GM12864 (cell line): ENCODE results near the gene HIF3A.

Experiments
- DNase-seq: peaks from one replicate; pipeline ENCODE4 v3.0.0-alpha.2; 2011; ENCODE audit warnings: low read depth
- H3K4me3 ChIP-seq: 2 replicates; pipeline ENCODE4 v1.5.1; 2011; ENCODE audit warnings: mild to moderate bottlenecking, low read depth, low read length, control low read depth
- CTCF ChIP-seq: IDR thresholded peaks from 2 replicates; pipeline ENCODE4 v1.5.1; 2011; ENCODE audit warnings: low read depth, mild to moderate bottlenecking, moderate library complexity, low read length, control low read depth, inconsistent platforms; ENCODE audit errors: missing control alignments

HIF3A gene

DNA sequence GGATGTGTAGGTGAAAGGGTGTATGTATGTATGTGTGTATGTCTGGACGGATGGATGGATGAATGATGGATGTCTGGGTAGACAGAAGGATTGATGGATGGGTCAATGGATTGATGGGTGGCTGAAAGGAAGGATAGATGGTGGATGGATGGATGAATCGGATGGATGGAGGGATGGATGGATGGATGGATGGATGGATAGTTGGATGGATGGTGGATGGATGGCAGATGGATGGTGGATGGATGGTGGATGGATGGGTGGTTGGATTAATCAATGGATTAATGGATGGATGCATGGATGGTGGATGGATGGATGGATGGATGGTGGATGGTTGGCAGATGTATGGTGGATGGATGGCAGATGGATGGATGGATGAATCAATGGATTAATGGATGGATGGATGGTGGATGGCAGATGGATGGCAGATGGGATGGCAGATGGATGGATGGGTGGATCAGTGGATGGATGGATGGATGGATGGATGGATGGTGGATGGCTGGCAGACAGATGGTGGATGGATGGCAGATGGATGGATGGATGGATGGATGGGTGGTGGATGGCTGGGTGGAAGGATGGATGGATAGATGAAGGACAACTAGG, 33.6 kb downstream of the HIF3A start:
- no peak overlapping the region for H3K4me3 ChIP-seq
- DNase-seq: no peak
- no peak for TF ChIP-seq CTCF

GRCh38 chr19:46337487-46337886, 40.6 kb downstream of the HIF3A start:
- no peak for TF ChIP-seq CTCF
- DNase-seq: no peak
- no peak overlapping the region for H3K4me3 ChIP-seq

DNA sequence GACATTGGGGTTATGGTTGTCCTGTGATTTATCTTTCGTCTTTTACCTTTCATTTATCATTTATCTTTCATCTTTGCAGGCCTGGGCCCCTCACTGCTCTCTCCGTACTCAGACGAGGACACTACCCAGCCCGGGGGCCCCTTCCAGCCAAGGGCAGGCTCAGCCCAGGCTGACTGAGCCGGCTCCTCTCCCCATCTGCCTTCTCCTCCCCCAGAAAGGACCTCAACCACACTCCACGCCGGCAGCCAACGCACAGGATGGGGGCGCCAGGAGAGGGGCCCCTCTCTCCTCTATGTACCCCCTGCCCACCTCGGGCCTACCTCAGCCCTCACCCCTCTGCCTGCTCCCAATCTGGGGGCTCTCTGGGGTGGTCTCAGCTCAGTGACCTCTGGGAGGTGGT, 42.6 kb downstream of the HIF3A start:
- DNase-seq: no peak
- TF ChIP-seq CTCF: no peak
- no peak overlapping the region for H3K4me3 ChIP-seq

DNA sequence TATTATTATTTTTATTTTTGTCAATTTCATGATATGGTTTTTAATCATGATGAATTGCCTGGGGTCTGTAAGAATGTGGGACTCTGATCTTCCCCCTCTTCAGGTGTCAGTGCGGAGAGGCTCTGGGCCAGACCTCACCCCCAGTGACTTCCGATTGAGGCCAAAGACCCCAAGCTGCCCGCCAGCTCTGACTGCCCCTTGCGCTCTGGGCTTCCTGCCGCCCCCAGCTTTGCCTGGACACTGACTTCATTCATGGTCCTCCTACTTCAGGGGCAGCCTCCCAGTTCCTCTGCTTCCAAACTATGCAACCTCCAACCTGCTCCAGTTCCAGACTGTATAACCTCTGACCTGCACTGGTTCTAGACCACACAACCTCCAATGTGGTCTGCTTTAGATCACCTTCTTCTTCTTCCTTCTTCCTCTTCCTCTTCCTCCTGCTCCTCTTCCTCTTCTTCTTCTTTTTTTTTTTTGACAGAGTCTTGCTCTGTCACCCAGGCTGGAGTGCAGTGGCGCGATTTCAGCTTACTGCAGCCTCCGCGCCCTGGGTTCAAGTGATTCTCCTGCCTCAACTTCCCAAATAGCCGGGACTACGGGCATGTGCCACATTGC, 43.3 kb downstream of the HIF3A start:
- no peak for TF ChIP-seq CTCF
- no peak overlapping the region for H3K4me3 ChIP-seq
- no peak for DNase-seq

DNA sequence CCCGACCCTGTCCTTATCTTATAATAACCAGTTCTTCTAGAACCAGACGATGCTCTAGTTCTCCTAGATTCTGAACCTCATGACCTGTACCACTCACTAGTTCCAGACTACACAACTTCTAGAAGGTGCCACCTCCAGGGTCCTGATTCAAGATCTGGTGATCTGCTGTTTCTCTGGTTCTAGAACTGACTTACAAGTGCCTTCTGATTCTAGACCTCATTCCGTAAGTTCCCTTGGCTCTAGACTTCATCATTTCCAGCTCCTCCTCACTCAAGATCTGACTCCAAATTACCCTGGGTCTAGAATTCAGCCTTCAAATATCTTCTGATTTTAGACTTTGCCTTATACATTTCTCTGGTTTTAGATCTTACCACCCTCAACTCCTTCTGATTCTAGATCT, 45.1 kb downstream of the HIF3A start:
- no peak for DNase-seq
- H3K4me3 ChIP-seq: no peak overlapping the region
- TF ChIP-seq CTCF: no peak

DNA sequence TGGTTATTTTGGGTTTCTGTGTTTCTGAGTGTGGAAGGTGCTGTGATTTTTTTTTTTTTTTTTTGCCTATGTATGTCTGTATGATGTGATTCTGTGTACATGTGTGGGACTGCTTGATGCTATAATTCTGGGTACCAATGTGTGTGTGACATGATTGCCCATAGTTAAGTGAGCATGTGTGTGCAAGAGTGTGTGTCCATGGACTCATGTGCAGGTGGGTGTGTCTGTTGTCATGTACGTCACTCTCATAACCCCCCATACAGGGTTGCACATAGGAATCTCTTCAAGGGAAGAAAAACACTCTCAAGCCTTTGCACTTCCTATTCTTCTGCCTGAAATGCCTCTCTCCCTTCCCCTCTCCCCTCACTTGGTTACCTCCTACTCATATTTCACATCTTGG, 47.5 kb downstream of the HIF3A start:
- DNase-seq: no peak
- TF ChIP-seq CTCF: no peak

GRCh38 chr19:46345157-46345556, 48.3 kb downstream of the HIF3A start:
- DNase-seq: no peak
- TF ChIP-seq CTCF: no peak
- H3K4me3 ChIP-seq: no peak overlapping the region

More for the DNA sequence above, 47.5 kb downstream of the HIF3A start:
- H3K4me3 ChIP-seq: no peak overlapping the region
